ENCODE measurements around the gene TSPAN7.

DNA sequence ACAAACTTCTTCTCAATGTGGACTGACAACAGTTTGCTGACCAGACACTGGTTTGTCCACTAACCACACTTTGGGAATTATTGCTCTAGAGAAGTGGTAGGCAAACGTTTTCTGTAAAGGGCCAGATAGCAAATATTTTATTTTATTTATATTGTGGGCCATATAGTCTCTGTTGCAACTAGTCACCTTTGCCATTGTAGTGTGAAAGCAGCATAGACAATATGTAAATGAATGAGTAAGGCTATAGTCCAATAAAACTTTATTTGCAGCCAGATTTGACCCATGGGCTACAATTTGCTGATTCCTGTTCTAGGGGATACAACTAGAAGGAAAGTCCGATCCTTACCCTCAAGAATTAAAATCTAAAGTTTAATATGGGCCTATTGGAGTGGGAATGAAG is 14.5 kb downstream of the TSPAN7 start:
- TF ChIP-seq, protein P1, sequence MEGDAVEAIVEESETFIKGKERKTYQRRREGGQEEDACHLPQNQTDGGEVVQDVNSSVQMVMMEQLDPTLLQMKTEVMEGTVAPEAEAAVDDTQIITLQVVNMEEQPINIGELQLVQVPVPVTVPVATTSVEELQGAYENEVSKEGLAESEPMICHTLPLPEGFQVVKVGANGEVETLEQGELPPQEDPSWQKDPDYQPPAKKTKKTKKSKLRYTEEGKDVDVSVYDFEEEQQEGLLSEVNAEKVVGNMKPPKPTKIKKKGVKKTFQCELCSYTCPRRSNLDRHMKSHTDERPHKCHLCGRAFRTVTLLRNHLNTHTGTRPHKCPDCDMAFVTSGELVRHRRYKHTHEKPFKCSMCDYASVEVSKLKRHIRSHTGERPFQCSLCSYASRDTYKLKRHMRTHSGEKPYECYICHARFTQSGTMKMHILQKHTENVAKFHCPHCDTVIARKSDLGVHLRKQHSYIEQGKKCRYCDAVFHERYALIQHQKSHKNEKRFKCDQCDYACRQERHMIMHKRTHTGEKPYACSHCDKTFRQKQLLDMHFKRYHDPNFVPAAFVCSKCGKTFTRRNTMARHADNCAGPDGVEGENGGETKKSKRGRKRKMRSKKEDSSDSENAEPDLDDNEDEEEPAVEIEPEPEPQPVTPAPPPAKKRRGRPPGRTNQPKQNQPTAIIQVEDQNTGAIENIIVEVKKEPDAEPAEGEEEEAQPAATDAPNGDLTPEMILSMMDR (IDR thresholded peaks at IDR 0.05) = no peak
- TF ChIP-seq EZH2 (IDR thresholded peaks at IDR 0.05; ENCODE audit: borderline replicate concordance, insufficient read depth, low read depth, low read length, poor library complexity, severe bottlenecking) = no peak

All from B cell (primary cell).